Measurements from ENCODE around the gene GALNT4.

Gene GALNT4

GRCh38 chr12:89524541-89525304 is at the start of gene GALNT4:
GALNT4 (minus strand) TSS chr12:89524796; CDS start chr12:89524549, 247 bp downstream.
- Histone ChIP-seq H3K36me3 (ENCODE audit: control insufficient read depth, insufficient read depth, low read length) (0 out of 2 replicates have a peak, but pooled peaks cover 7% of the 10 kb centered on the region), H3K4me3 (ENCODE audit: low read depth, low read length) (peak within 1 kb of the TSS; percentile 84), H3K9me3 (ENCODE audit: control insufficient read depth, insufficient read depth, low read depth, low read length) (no peaks in the 10 kb centered on the region), H3K4me1 (ENCODE audit: control insufficient read depth, insufficient read depth, low read length) (0 out of 2 replicates have a peak, but pooled peaks cover 5% of the 10 kb centered on the region), H3K27ac (ENCODE audit: low read depth, low read length) (peak within 1 kb of the TSS; percentile 42; the same call in 1 of the 2 replicates), H3K9ac (ENCODE audit: low read length) (peak within 1 kb of the TSS; percentile 77), H3K27me3 (ENCODE audit: control insufficient read depth, insufficient read depth, low read length) (no peaks in the 10 kb centered on the region)

DNA sequence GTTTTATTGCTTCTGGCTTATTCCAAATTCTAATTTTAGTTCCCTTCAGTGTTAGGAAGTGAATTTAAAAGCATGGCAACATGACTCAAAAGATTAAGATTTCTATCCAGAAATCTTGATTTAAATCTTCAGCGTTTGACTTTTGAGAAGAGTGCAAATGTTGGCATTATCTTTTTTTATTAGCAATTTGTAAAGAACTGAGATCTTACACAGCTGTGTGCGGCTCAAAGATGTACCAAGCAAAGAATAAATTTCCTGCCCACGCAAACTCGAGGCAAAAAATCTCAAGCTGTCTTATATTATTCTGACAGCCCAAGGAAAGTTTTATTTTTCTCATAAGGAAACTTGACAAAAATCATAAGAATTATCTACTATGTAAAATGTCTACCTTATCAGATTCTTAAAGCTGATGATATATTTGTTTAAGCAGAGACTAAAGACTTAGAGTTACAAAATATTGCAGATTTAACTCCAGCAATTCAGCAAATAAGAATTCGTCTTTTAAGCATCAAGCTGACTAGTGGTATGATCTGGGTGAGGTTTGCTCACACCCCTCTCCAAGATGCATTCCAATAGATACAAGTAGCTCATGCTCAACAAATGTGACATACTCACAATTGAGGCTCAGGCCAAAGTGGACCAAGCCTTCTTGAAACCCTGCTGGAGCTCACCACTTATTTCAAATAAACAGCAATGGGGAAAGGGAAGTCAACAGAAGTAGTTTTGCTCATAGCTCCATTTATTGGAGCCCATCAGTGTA is 48.6 kb upstream of the GALNT4 start:
- H3K36me3 ChIP-seq (ENCODE audit: control insufficient read depth, insufficient read depth, low read length) = no peaks in the 10 kb centered on the region
- no peak overlapping the region for H3K9ac ChIP-seq (ENCODE audit: low read length)
- H3K4me3 ChIP-seq (ENCODE audit: low read depth, low read length) = no peak overlapping the region
- no peaks in the 10 kb centered on the region for H3K27me3 ChIP-seq (ENCODE audit: control insufficient read depth, insufficient read depth, low read length)
- no peak overlapping the region for H3K27ac ChIP-seq (ENCODE audit: low read depth, low read length)
- peaks cover 13% of the 10 kb centered on the region for H3K4me1 ChIP-seq (ENCODE audit: control insufficient read depth, insufficient read depth, low read length)
- H3K9me3 ChIP-seq (ENCODE audit: control insufficient read depth, insufficient read depth, low read depth, low read length) = no peaks in the 10 kb centered on the region

DNA sequence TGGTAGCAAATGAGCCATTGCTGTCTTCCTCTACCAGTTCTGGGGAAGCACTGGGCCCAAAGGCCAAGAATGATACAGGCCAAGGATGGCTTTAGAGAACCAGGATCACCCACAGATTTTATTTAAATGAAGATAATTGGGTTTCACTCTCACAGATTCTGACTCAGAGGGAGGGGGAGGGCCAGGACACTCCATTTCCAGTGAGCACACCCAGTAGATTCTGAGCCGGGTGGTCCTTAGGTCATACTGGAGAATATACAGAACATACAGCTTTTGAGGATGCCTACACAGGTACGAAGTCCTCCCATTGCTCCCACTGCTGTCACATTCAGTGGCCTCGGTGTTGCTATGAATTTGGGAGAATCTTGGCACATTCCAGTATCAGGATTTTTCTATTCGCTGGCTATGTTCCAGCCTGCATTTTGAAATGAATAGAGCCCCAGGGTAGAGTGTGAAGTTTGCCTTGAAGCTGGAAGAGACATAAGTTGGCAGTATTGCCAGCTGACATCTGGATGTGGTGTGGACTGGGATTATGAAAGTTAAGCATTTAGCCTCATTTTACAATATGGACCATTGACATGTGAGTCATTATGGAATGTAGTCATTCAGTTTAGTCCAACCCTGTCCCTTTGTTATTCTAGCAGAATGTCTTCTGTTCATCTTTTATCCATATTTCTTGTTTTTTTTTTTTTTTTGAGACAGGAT is 47.0 kb upstream of the GALNT4 start:
- Histone ChIP-seq H3K9ac (ENCODE audit: low read length) (no peak overlapping the region), H3K27ac (ENCODE audit: low read depth, low read length) (no peak overlapping the region), H3K9me3 (ENCODE audit: control insufficient read depth, insufficient read depth, low read depth, low read length) (no peaks in the 10 kb centered on the region), H3K36me3 (ENCODE audit: control insufficient read depth, insufficient read depth, low read length) (no peaks in the 10 kb centered on the region), H3K4me3 (ENCODE audit: low read depth, low read length) (no peak overlapping the region), H3K27me3 (ENCODE audit: control insufficient read depth, insufficient read depth, low read length) (no peaks in the 10 kb centered on the region), H3K4me1 (ENCODE audit: control insufficient read depth, insufficient read depth, low read length) (peaks cover 13% of the 10 kb centered on the region)

DNA sequence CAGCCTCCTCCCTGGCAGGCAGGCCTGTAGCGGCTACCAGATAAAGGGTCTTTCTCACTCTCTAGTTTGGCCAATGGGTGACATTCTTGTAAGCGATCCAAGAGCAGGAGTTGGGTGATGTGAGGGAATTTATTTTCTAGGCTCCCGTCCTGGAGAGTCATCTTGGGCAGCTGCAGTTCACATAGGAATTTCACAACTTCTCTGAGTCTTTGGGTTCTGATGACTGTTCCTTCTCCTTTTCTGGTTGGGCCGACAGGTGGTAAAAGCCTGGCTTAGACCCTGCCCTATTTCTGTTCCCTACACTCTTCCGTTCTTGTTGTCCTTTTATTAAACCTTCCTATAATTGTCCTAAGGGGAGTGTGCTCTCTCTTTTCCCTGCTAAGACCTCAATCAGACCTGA is 43.9 kb upstream of the GALNT4 start:
- H3K27me3 ChIP-seq (ENCODE audit: control insufficient read depth, insufficient read depth, low read length) = no peaks in the 10 kb centered on the region
- no peak overlapping the region for H3K9ac ChIP-seq (ENCODE audit: low read length)
- no peaks in the 10 kb centered on the region for H3K4me1 ChIP-seq (ENCODE audit: control insufficient read depth, insufficient read depth, low read length)
- no peaks in the 10 kb centered on the region for H3K36me3 ChIP-seq (ENCODE audit: control insufficient read depth, insufficient read depth, low read length)
- H3K27ac ChIP-seq (ENCODE audit: low read depth, low read length) = no peak overlapping the region
- no peak overlapping the region for H3K4me3 ChIP-seq (ENCODE audit: low read depth, low read length)
- H3K9me3 ChIP-seq (ENCODE audit: control insufficient read depth, insufficient read depth, low read depth, low read length) = no peaks in the 10 kb centered on the region

- Histone ChIP-seq H3K27me3 (ENCODE audit: control insufficient read depth, insufficient read depth, low read length) (no peaks in the 10 kb centered on the region), H3K4me1 (ENCODE audit: control insufficient read depth, insufficient read depth, low read length) (no peaks in the 10 kb centered on the region)
These were observed 43.2 kb upstream of the GALNT4 start for GRCh38 chr12:89567691-89568239.

DNA sequence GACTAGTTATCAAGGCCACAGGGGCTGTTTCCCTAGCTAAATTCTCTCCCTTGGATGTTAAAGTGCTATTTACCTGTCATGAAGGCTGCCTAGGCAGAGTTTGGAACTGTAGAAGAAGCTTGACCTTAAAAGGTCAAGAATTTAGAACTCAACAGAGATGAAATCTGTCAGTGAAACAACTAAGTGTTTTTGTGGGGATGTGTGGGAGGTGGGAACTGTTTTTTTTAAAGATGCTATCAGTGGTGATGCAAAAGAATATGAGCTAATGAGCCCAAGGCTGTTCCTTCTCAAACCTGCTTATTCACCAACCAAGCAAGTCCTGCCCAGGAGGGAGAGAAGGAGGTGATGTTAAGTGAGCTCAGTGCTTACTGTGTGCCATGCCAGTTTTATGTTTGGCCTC is 42.0 kb upstream of the GALNT4 start:
- no peaks in the 10 kb centered on the region for H3K9me3 ChIP-seq (ENCODE audit: control insufficient read depth, insufficient read depth, low read depth, low read length)
- no peak overlapping the region for H3K4me3 ChIP-seq (ENCODE audit: low read depth, low read length)
- H3K9ac ChIP-seq (ENCODE audit: low read length) = no peak overlapping the region
- no peak overlapping the region for H3K27ac ChIP-seq (ENCODE audit: low read depth, low read length)
- H3K36me3 ChIP-seq (ENCODE audit: control insufficient read depth, insufficient read depth, low read length) = no peaks in the 10 kb centered on the region
- no peaks in the 10 kb centered on the region for H3K27me3 ChIP-seq (ENCODE audit: control insufficient read depth, insufficient read depth, low read length)
- H3K4me1 ChIP-seq (ENCODE audit: control insufficient read depth, insufficient read depth, low read length) = no peaks in the 10 kb centered on the region

More at GRCh38 chr12:89567691-89568239, 43.2 kb upstream of the GALNT4 start:
- Histone ChIP-seq H3K9ac (ENCODE audit: low read length) (no peak overlapping the region), H3K4me3 (ENCODE audit: low read depth, low read length) (no peak overlapping the region), H3K27ac (ENCODE audit: low read depth, low read length) (no peak overlapping the region), H3K36me3 (ENCODE audit: control insufficient read depth, insufficient read depth, low read length) (no peaks in the 10 kb centered on the region), H3K9me3 (ENCODE audit: control insufficient read depth, insufficient read depth, low read depth, low read length) (no peaks in the 10 kb centered on the region)

DNA sequence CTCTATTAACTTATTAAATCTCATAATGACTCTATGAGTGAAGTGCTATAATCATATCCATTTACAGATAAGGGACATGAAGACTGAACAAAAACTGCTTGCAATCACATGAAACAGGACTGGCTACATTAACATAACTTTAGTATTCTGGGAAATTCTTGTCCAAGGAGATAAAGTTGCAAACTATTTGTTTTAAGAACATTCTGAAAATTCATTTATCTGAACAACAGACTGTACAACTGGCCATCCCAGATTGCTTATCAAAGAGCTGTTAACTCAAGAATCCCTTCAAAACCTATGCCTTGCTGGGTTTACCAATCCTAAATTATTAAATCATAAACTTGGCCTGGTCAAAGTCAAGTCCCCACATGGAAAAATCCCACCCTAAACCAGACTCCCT is 40.4 kb upstream of the GALNT4 start:
- Histone ChIP-seq H3K27ac (ENCODE audit: low read depth, low read length) (no peak overlapping the region), H3K9me3 (ENCODE audit: control insufficient read depth, insufficient read depth, low read depth, low read length) (no peaks in the 10 kb centered on the region), H3K36me3 (ENCODE audit: control insufficient read depth, insufficient read depth, low read length) (no peaks in the 10 kb centered on the region), H3K4me1 (ENCODE audit: control insufficient read depth, insufficient read depth, low read length) (no peaks in the 10 kb centered on the region), H3K27me3 (ENCODE audit: control insufficient read depth, insufficient read depth, low read length) (no peaks in the 10 kb centered on the region), H3K4me3 (ENCODE audit: low read depth, low read length) (no peak overlapping the region), H3K9ac (ENCODE audit: low read length) (no peak overlapping the region)

DNA sequence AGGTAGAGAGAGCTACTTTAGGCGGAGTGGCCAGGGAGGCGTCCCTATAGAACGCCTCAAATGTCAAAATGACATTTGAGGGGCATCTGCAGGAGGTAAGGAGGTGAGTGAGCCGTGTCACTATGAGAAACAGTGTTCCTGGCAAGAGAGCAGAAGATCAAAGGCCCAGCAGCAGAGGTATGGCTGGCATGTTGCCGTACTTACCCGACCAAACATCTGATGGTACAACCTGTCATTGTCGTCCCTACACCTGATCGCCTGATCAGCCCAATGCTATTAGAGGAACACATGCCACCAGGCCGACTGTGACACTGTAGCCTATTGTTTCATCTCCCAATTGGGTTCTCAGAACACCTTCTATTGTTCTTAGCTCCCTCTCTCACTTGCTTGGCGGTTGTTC is 35.2 kb upstream of the GALNT4 start:
- Histone ChIP-seq H3K9ac (ENCODE audit: low read length) (no peak overlapping the region), H3K4me3 (ENCODE audit: low read depth, low read length) (no peak overlapping the region), H3K27ac (ENCODE audit: low read depth, low read length) (no peak overlapping the region), H3K36me3 (ENCODE audit: control insufficient read depth, insufficient read depth, low read length) (no peaks in the 10 kb centered on the region), H3K27me3 (ENCODE audit: control insufficient read depth, insufficient read depth, low read length) (no peaks in the 10 kb centered on the region), H3K4me1 (ENCODE audit: control insufficient read depth, insufficient read depth, low read length) (no peaks in the 10 kb centered on the region), H3K9me3 (ENCODE audit: control insufficient read depth, insufficient read depth, low read depth, low read length) (no peaks in the 10 kb centered on the region)

DNA sequence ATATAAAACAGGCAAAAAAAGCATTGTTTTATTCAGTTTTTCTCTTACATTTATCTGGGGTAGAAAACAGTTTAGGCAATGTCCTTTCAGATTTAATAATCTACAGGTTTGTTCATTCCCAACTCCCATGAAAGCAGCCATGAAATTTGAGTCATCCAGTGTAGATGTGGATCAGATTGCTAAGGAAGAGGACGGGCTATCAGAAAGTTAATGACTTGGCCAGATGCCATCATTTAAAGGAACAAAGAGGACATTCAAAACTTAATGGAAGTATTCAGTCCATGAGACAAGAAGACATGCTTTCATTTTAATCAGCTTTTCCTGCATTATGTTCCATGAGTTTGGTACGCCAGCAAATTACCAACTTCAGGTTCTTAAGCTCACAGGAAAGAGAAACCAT is 32.4 kb upstream of the GALNT4 start:
- H3K27ac ChIP-seq (ENCODE audit: low read depth, low read length) = no peak overlapping the region
- H3K9me3 ChIP-seq (ENCODE audit: control insufficient read depth, insufficient read depth, low read depth, low read length) = no peaks in the 10 kb centered on the region
- H3K4me1 ChIP-seq (ENCODE audit: control insufficient read depth, insufficient read depth, low read length) = no peaks in the 10 kb centered on the region
- H3K9ac ChIP-seq (ENCODE audit: low read length) = no peak overlapping the region
- no peaks in the 10 kb centered on the region for H3K36me3 ChIP-seq (ENCODE audit: control insufficient read depth, insufficient read depth, low read length)
- H3K27me3 ChIP-seq (ENCODE audit: control insufficient read depth, insufficient read depth, low read length) = no peaks in the 10 kb centered on the region
- no peak overlapping the region for H3K4me3 ChIP-seq (ENCODE audit: low read depth, low read length)

DNA sequence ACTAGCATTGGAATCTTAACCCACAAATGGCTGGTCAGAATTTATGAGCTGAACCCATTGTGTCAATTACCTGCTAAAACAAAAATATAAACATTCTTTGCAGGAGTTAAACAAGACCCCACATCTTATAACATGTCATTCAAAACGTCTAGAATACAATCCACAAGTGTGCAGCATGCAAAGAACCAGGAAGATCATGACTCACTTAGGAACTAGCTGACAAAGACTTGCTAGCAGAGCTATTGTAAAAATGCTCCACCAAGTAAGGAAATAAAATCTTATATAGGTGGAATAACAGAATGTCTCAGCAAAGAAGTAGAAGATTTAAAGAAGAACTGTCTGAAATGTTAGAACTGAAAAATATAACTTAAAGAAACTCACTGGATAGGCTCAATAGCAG is 27.8 kb upstream of the GALNT4 start:
- Histone ChIP-seq H3K4me1 (ENCODE audit: control insufficient read depth, insufficient read depth, low read length) (no peaks in the 10 kb centered on the region), H3K9me3 (ENCODE audit: control insufficient read depth, insufficient read depth, low read depth, low read length) (no peaks in the 10 kb centered on the region), H3K4me3 (ENCODE audit: low read depth, low read length) (no peak overlapping the region), H3K36me3 (ENCODE audit: control insufficient read depth, insufficient read depth, low read length) (no peaks in the 10 kb centered on the region), H3K27ac (ENCODE audit: low read depth, low read length) (no peak overlapping the region), H3K9ac (ENCODE audit: low read length) (no peak overlapping the region), H3K27me3 (ENCODE audit: control insufficient read depth, insufficient read depth, low read length) (no peaks in the 10 kb centered on the region)
